DND-41 (cell line): Measurements from ENCODE around the gene PLEKHG2.

Experiments used
- EZH2 ChIP-seq: IDR thresholded peaks from 3 replicates; pipeline ENCODE4 v1.6.1; 2012; ENCODE audit warnings: borderline replicate concordance, low read depth, mild to moderate bottlenecking, moderate library complexity, low read length, inconsistent platforms; ENCODE audit not compliant: severe bottlenecking
- TF ChIP-seq, protein P1 (sequence below): IDR thresholded peaks from 2 replicates; pipeline ENCODE4 v1.5.1; 2012; ENCODE audit warnings: borderline replicate concordance, low read length, moderate library complexity, mild to moderate bottlenecking; ENCODE audit not compliant: poor library complexity, severe bottlenecking; ENCODE audit errors: extremely low read depth

DNA sequence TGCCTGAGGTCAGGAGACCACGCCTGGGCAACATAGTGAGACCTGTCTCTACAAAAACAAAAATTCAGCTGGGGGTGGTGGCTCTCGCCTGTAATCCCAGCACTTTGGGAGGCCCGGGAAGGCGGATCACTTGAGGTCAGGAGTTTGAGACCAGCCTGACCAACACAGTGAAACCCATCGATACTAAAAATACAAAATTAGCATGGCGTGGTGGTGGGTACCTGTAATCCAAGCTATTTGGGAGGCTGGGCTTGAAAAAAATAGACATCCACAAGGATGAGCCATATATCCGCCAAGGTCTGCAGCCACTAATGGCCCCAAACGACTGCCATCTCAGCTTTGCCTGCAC, 20.2 kb downstream of the PLEKHG2 start:
- TF ChIP-seq, protein P1, sequence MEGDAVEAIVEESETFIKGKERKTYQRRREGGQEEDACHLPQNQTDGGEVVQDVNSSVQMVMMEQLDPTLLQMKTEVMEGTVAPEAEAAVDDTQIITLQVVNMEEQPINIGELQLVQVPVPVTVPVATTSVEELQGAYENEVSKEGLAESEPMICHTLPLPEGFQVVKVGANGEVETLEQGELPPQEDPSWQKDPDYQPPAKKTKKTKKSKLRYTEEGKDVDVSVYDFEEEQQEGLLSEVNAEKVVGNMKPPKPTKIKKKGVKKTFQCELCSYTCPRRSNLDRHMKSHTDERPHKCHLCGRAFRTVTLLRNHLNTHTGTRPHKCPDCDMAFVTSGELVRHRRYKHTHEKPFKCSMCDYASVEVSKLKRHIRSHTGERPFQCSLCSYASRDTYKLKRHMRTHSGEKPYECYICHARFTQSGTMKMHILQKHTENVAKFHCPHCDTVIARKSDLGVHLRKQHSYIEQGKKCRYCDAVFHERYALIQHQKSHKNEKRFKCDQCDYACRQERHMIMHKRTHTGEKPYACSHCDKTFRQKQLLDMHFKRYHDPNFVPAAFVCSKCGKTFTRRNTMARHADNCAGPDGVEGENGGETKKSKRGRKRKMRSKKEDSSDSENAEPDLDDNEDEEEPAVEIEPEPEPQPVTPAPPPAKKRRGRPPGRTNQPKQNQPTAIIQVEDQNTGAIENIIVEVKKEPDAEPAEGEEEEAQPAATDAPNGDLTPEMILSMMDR, result no peak
- TF ChIP-seq EZH2, result no peak
